Measurements from ENCODE around the gene RUVBL2.

RUVBL2 gene

GRCh38 chr19:48993175-48994034 lies at the start of gene RUVBL2, which contains the start of gene GYS1:
RUVBL2 (plus strand) TSS chr19:48993887; CDS start chr19:48993912, 25 bp downstream.
GYS1 (minus strand) TSS chr19:48993309; CDS start chr19:48993112, 197 bp downstream.
- peak; percentile 100 for DNase-seq (ENCODE audit: low spot score)

- no peak for DNase-seq (ENCODE audit: low spot score)
Observed at GRCh38 chr19:48945415-48945814, 48.3 kb upstream of the RUVBL2 start.

DNA sequence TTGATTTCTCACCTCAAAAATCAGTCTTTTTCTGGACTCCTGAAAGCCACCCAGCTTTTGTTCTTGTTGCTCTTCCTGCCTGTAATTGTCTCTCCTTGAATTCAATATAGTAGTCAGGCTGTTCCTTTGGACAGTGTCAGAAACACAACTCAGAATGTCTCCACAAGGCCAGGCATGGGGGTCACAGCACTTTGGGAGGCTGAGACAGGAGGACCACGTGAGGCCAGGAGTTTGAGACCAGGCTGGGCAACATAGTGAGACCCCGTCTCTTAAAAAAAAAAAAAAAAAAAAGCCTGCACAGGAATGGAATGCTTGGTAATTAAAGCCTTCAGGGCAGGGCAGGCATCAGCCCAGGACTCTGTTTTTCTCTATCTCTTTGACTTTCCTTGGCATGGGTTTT lies 47.9 kb upstream of the RUVBL2 start:
- no peak for DNase-seq (ENCODE audit: low spot score)

GRCh38 chr19:48946463-48947257 lies 47.0 kb upstream of the RUVBL2 start:
- no peak for DNase-seq (ENCODE audit: low spot score)

- DNase-seq (ENCODE audit: low spot score) = no peak
Observed at GRCh38 chr19:48947258-48947542, 46.5 kb upstream of the RUVBL2 start.

DNA sequence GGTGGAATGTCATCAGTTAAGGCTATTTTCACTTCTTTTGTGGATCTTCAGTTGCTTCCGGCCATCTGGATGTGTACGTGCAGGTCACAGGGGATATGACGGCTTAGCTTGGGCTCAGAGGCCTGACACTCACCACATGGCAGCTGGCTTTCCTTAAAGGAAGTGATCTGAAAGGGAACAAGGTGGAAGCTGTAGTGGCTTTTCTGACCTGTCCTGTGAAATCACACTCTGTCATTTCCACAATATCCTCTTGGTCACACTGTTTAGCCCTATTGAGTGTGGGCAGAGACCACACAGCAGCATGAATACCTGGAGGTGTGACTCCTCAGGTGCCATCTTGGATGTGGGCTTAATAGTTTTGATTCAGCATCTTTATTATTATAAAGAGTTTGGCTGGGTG lies 43.5 kb upstream of the RUVBL2 start:
- no peak for DNase-seq (ENCODE audit: low spot score)

DNA sequence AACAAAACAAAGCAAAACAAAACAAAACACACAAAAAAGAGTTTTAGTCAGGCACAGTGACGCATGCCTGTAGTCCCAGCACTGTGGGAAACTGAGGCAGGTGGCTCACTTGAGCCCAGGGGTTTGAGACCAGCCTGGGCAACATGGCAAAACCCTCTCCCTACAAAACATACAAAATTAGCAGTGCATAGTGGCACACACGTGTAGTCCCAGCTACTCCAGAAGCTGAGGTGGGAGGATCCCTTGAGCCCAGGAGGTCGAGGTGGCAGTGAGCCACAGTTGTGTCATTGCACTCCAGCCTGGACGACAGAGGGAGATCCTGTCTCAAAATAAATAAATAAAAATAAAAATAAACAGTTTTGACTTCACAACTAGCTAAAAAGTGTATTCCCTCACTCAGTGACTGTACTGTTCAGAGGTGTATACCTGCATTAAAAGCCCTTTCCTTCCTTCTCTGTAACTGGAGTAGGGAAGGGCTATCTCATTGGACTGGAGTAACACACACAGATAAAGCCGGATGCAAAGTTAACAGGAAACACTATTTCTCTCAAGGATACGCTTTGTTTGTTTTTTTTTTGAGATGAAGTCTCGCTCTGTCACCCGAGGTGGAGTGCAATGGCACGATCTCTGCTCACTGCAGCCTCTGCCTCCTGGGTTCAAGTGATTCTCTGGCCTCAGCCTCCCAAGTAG lies 42.7 kb upstream of the RUVBL2 start:
- DNase-seq (ENCODE audit: low spot score) = no peak

- DNase-seq (ENCODE audit: low spot score) = no peak
Observed at GRCh38 chr19:48953141-48953540, 40.5 kb upstream of the RUVBL2 start.

DNA sequence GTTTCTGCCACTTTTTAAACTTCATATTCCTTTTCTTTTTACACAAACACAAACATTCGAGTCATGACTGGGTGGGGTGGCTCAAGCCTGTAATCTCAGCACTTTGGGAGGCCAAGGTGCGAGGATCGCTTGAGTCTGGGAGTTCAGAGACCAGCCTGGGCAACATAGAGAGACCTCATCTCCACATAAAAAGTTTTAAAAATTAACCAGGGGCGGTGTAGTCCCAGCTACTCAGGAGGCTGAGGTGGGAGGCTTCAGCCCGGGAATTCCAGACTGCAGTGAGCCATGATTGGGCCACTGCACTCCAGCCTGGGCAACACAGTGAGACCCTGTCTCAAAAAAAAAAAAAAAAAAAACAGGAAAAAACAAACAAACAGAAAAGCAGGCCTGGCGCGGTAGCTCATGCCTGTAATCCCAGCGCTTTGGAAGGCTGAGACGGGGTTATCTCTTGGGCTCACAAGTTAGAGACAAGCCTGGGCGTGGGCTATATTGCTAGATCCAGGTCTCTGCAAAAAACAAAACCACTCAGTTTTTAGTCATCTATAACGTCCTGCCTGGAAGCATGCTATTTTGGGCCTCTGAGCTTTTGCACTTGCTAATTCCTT lies 39.6 kb upstream of the RUVBL2 start:
- DNase-seq (ENCODE audit: low spot score) = no peak

GRCh38 chr19:48954595-48955307 lies 38.9 kb upstream of the RUVBL2 start, which contains the start of gene BAX:
BAX (plus strand) TSS chr19:48954875; CDS start chr19:48954929, 54 bp downstream.
- DNase-seq (ENCODE audit: low spot score) = peak; percentile 98

- DNase-seq (ENCODE audit: low spot score) = no peak
Observed at GRCh38 chr19:48955308-48955958, 38.3 kb upstream of the RUVBL2 start.

GRCh38 chr19:48958006-48958405 lies 35.7 kb upstream of the RUVBL2 start:
- no peak for DNase-seq (ENCODE audit: low spot score)

- DNase-seq (ENCODE audit: low spot score) = no peak
Observed at GRCh38 chr19:48959341-48960239, 34.1 kb upstream of the RUVBL2 start.

DNA sequence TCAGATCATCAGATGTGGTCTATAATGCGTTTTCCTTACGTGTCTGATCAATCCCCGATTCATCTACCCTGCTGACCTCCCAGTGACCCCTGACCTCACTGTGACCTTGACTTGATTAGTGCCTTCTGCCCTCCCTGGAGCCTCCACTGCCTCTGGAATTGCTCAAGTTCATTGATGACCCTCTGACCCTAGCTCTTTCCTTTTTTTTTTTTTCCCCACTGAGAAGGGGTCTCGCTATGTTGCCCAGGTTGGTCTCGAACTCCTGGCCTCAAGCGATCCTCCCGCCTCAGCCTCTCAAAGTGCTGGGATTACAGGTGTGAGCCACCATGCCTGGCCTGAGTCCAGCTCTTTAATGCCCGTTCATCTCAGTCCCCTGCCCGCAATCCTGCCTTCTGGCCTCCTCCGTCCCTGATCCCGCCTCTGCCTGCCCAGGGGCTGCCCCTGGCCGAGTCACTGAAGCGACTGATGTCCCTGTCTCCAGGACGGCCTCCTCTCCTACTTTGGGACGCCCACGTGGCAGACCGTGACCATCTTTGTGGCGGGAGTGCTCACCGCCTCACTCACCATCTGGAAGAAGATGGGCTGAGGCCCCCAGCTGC lies 32.5 kb upstream of the RUVBL2 start:
- DNase-seq (ENCODE audit: low spot score) = no peak

DNA sequence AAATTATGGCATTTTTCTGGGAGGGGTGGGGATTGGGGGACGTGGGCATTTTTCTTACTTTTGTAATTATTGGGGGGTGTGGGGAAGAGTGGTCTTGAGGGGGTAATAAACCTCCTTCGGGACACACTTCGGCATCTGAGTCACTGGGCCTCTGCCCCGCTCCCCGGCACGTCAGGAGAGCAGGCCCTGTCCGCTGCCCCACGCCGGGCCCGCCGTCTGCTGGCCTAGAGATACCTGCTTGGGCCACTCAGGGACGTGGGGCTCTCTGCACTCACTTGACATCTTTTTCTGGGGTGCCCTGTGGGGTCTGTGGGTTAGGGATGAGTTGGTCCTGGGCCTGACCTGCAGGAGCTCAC lies 32.0 kb upstream of the RUVBL2 start:
- DNase-seq (ENCODE audit: low spot score) = no peak

DNA sequence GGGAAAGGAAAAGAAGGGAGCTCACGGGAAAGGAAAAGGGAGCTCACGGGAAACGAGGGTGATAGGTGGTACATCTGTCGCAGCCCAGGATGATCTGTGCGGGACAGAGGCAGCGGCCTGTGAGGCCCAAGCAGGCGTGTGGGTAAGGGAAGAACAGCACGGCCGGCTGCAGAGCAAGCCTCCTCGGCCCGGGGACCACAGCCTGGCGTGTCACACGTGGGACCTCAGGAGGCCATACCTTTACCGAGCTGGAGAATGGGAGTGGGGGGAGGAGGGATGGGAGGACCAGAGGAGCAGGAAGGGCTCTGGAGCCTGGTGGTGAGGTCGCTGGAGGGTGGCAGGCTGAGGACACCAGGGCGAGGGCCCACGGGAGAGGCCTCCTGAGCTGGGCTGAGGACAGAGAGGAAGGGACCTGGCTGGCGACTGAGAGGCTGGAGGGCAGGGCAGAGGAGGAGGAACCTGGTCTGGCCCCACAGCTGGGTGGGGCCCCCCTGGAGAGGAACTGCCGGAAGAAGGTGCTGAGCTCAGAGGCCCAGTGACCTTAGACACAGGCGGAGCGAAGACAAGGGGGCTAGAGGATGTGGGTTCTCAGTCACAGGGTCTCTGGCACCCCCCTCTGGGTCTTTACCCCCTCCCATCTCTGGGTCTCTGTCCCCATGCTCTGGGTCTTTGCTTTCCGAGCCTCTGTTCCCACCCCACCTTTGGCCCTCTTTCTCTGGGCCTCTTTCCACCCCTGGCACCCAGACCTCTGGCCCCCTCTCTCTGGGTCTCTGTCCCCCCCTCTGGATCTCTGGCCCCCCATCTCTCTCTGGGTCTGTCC lies 31.4 kb upstream of the RUVBL2 start:
- DNase-seq (ENCODE audit: low spot score) = peak; percentile 46

- DNase-seq (ENCODE audit: low spot score) = no peak
Observed at GRCh38 chr19:48962849-48963165, 30.9 kb upstream of the RUVBL2 start.

- peak; percentile 78 for DNase-seq (ENCODE audit: low spot score)
Observed at GRCh38 chr19:48963371-48964204, 30.1 kb upstream of the RUVBL2 start.

All from activated CD4-positive, alpha-beta T cell treated with anti-CD3 and anti-CD28 coated beads, Interleukin-2, Interleukin-4, amounts not matched to agents 100 ng/mL and 50 ng/mL, durations not matched to agents 16 hours and 8 hours (primary cell).